Activated naive CD8-positive, alpha-beta T cell treated with anti-CD3 and anti-CD28 coated beads, Interleukin-2, amount 50 U/mL, for 24 hours (primary cell): ENCODE measurements around the gene LDLR.
A peak's percentile ranks its signal among the peaks of the same experiment; 100 is the strongest.

Source experiments
- ATAC-seq: fragments of 150-1000 bp; cut with Tn5 transposase; one replicate; pipeline ENCODE4 v1.10.0; 2021
- DNase-seq: peaks from one replicate; pipeline ENCODE4 v3.0.0; 2021
- H3K27ac Mint-ChIP-seq: one replicate; pipeline ENCODE4 v1.8.0; 2021; ENCODE audit warnings: mild to moderate bottlenecking, mixed read lengths
- H3K27me3 Mint-ChIP-seq: one replicate; pipeline ENCODE4 v1.8.0; 2021; ENCODE audit warnings: mixed read lengths
- H3K36me3 Mint-ChIP-seq: one replicate; pipeline ENCODE4 v1.8.0; 2021; ENCODE audit warnings: low read depth, mixed read lengths
- H3K4me1 Mint-ChIP-seq: one replicate; pipeline ENCODE4 v1.8.0; 2021; ENCODE audit warnings: mixed read lengths
- H3K4me3 Mint-ChIP-seq: one replicate; pipeline ENCODE4 v1.8.0; 2021; ENCODE audit warnings: mild to moderate bottlenecking, moderate library complexity, mixed read lengths
- H3K9me3 Mint-ChIP-seq: one replicate; pipeline ENCODE4 v1.8.0; 2021; ENCODE audit warnings: mixed read lengths

LDLR gene

GRCh38 chr19:11089254-11090013 lies at the start of gene LDLR:
Gene LDLR (plus strand): TSS chr19:11089463. CDS start chr19:11089549, 86 bp downstream.
- DNase-seq (peak; percentile 78), ATAC-seq (peak; percentile 64)
- H3K36me3 Mint-ChIP-seq = peaks cover 19% of the 10 kb centered on the region
- H3K4me3 Mint-ChIP-seq = peak within 1 kb of the TSS; percentile 90
- H3K9me3 Mint-ChIP-seq = no peaks in the 10 kb centered on the region
- peak within 1 kb of the TSS; percentile 97 for H3K27ac Mint-ChIP-seq
- H3K4me1 Mint-ChIP-seq = peaks cover 50% of the 10 kb centered on the region
- H3K27me3 Mint-ChIP-seq = no peaks in the 10 kb centered on the region

- Mint-ChIP-seq H3K9me3 (no peaks in the 10 kb centered on the region), H3K27me3 (no peaks in the 10 kb centered on the region), H3K4me1 (peaks cover 1% of the 10 kb centered on the region), H3K36me3 (peaks cover 53% of the 10 kb centered on the region), H3K27ac (no peak overlapping the region), H3K4me3 (no peak overlapping the region)
- DNase-seq (no peak), ATAC-seq (no peak)
Measured at GRCh38 chr19:11041194-11041593, 48.1 kb upstream of the LDLR start.

GRCh38 chr19:11041966-11042627 lies 47.2 kb upstream of the LDLR start:
- H3K4me1 Mint-ChIP-seq = peaks cover 10% of the 10 kb centered on the region
- H3K9me3 Mint-ChIP-seq = no peaks in the 10 kb centered on the region
- no peak overlapping the region for H3K27ac Mint-ChIP-seq
- H3K27me3 Mint-ChIP-seq = no peaks in the 10 kb centered on the region
- DNase-seq (no peak), ATAC-seq (no peak)
- H3K36me3 Mint-ChIP-seq = peaks cover 48% of the 10 kb centered on the region
- H3K4me3 Mint-ChIP-seq = no peak overlapping the region

- Mint-ChIP-seq H3K9me3 (no peaks in the 10 kb centered on the region), H3K4me1 (peaks cover 27% of the 10 kb centered on the region), H3K36me3 (peaks cover 41% of the 10 kb centered on the region), H3K27me3 (no peaks in the 10 kb centered on the region), H3K27ac (no peak overlapping the region), H3K4me3 (no peak overlapping the region)
- DNase-seq = no peak
- no peak for ATAC-seq
Measured at GRCh38 chr19:11044431-11044830, 44.8 kb upstream of the LDLR start.

- DNase-seq (no peak), ATAC-seq (no peak)
- Mint-ChIP-seq H3K4me3 (no peak overlapping the region), H3K36me3 (peaks cover 41% of the 10 kb centered on the region), H3K27me3 (no peaks in the 10 kb centered on the region), H3K9me3 (no peaks in the 10 kb centered on the region), H3K4me1 (peaks cover 37% of the 10 kb centered on the region), H3K27ac (no peak overlapping the region)
Measured at GRCh38 chr19:11045536-11045935, 43.7 kb upstream of the LDLR start.

- Mint-ChIP-seq H3K27me3 (no peaks in the 10 kb centered on the region), H3K9me3 (no peaks in the 10 kb centered on the region), H3K27ac (no peak overlapping the region), H3K36me3 (peaks cover 31% of the 10 kb centered on the region), H3K4me3 (no peak overlapping the region), H3K4me1 (peaks cover 40% of the 10 kb centered on the region)
- DNase-seq = no peak
- no peak for ATAC-seq
Measured at GRCh38 chr19:11046605-11047354, 42.5 kb upstream of the LDLR start.

GRCh38 chr19:11047866-11048265 lies 41.4 kb upstream of the LDLR start:
- Mint-ChIP-seq H3K9me3 (no peaks in the 10 kb centered on the region), H3K36me3 (peaks cover 26% of the 10 kb centered on the region), H3K4me3 (no peak overlapping the region), H3K27me3 (no peaks in the 10 kb centered on the region), H3K4me1 (peaks cover 41% of the 10 kb centered on the region), H3K27ac (peak overlapping the region; percentile 42)
- DNase-seq (no peak), ATAC-seq (no peak)

GRCh38 chr19:11050323-11051114 lies 38.7 kb upstream of the LDLR start:
- no peak overlapping the region for H3K27ac Mint-ChIP-seq
- no peaks in the 10 kb centered on the region for H3K27me3 Mint-ChIP-seq
- DNase-seq = no peak
- no peak overlapping the region for H3K4me3 Mint-ChIP-seq
- ATAC-seq = no peak
- H3K9me3 Mint-ChIP-seq = no peaks in the 10 kb centered on the region
- peaks cover 41% of the 10 kb centered on the region for H3K4me1 Mint-ChIP-seq
- H3K36me3 Mint-ChIP-seq = peaks cover 14% of the 10 kb centered on the region

- no peak overlapping the region for H3K27ac Mint-ChIP-seq
Measured at GRCh38 chr19:11053817-11054195, 35.5 kb upstream of the LDLR start.

GRCh38 chr19:11054200-11054599 lies 35.1 kb upstream of the LDLR start:
- Mint-ChIP-seq H3K36me3 (peaks cover under 1% of the 10 kb centered on the region), H3K27me3 (no peaks in the 10 kb centered on the region), H3K4me1 (peaks cover 16% of the 10 kb centered on the region), H3K27ac (no peak overlapping the region), H3K9me3 (no peaks in the 10 kb centered on the region), H3K4me3 (no peak overlapping the region)
- no peak for DNase-seq
- ATAC-seq = no peak

More at GRCh38 chr19:11053817-11054195, 35.5 kb upstream of the LDLR start:
- Mint-ChIP-seq H3K4me3 (no peak overlapping the region), H3K36me3 (peaks cover under 1% of the 10 kb centered on the region), H3K9me3 (no peaks in the 10 kb centered on the region), H3K27me3 (no peaks in the 10 kb centered on the region), H3K4me1 (peaks cover 20% of the 10 kb centered on the region)
- DNase-seq = no peak
- no peak for ATAC-seq

GRCh38 chr19:11054628-11055027 lies 34.6 kb upstream of the LDLR start:
- Mint-ChIP-seq H3K4me1 (peaks cover 12% of the 10 kb centered on the region), H3K27ac (no peak overlapping the region), H3K4me3 (no peak overlapping the region), H3K9me3 (no peaks in the 10 kb centered on the region), H3K36me3 (peaks cover 3% of the 10 kb centered on the region), H3K27me3 (no peaks in the 10 kb centered on the region)
- DNase-seq (no peak), ATAC-seq (no peak)

- DNase-seq (no peak), ATAC-seq (no peak)
- H3K4me3 Mint-ChIP-seq = no peak overlapping the region
- H3K4me1 Mint-ChIP-seq = no peaks in the 10 kb centered on the region
- H3K27me3 Mint-ChIP-seq = no peaks in the 10 kb centered on the region
- no peak overlapping the region for H3K27ac Mint-ChIP-seq
- no peaks in the 10 kb centered on the region for H3K9me3 Mint-ChIP-seq
- H3K36me3 Mint-ChIP-seq = peaks cover 8% of the 10 kb centered on the region
Measured at GRCh38 chr19:11058246-11059030, 30.8 kb upstream of the LDLR start.

- ATAC-seq = no peak
- DNase-seq = no peak
- Mint-ChIP-seq H3K27ac (no peak overlapping the region), H3K4me1 (no peaks in the 10 kb centered on the region), H3K9me3 (no peaks in the 10 kb centered on the region), H3K36me3 (peaks cover 11% of the 10 kb centered on the region), H3K4me3 (no peak overlapping the region), H3K27me3 (no peaks in the 10 kb centered on the region)
Measured at GRCh38 chr19:11059511-11060358, 29.5 kb upstream of the LDLR start.
